OCI-LY3 (cell line): Measurements from ENCODE around the gene C12orf42.

ENCODE experiments used
- CTCF ChIP-seq: fragments of 200-600, 300-600 bp; sonication (generic); IDR thresholded peaks from 2 replicates; pipeline ENCODE4 v1.5.1; 2014; ENCODE audit warnings: antibody characterized with exemption, low read length, low read depth
- EZH2phosphoT487 ChIP-seq: fragments of 200-600 bp; shearing (Covaris generic); IDR thresholded peaks from 2 replicates; pipeline ENCODE4 v1.6.1; 2018; ENCODE audit warnings: antibody characterized with exemption, mixed run types, low read depth

GRCh38 chr12:103462675-103463074, 33.1 kb downstream of the C12orf42 start:
- TF ChIP-seq CTCF (no peak), EZH2phosphoT487 (no peak)
